T-helper 1 cell treated with Interleukin-12 subunit alpha and Interleukin-12 subunit beta and Interleukin-4 antibody, amounts not matched to agents 30 μg/mL and 1 μg/mL, for 36 hours (primary cell): Measurements from ENCODE around the gene SELENBP1.

Experiments used
- H3K27ac Mint-ChIP-seq: one replicate; pipeline ENCODE4 v1.8.0; 2021; ENCODE audit warnings: mild to moderate bottlenecking, mixed read lengths
- H3K27me3 Mint-ChIP-seq: one replicate; pipeline ENCODE4 v1.8.0; 2021; ENCODE audit warnings: low read depth, mixed read lengths
- H3K36me3 Mint-ChIP-seq: one replicate; pipeline ENCODE4 v1.8.0; 2021; ENCODE audit warnings: low read depth, mixed read lengths
- H3K4me1 Mint-ChIP-seq: one replicate; pipeline ENCODE4 v1.8.0; 2021; ENCODE audit warnings: low read depth, mixed read lengths
- H3K4me3 Mint-ChIP-seq: one replicate; pipeline ENCODE4 v1.8.0; 2021; ENCODE audit warnings: mild to moderate bottlenecking, moderate library complexity, mixed read lengths
- H3K9me3 Mint-ChIP-seq: one replicate; pipeline ENCODE4 v1.8.0; 2021; ENCODE audit warnings: mixed read lengths

The SELENBP1 gene

GRCh38 chr1:151342021-151342420 is 30.5 kb downstream of the SELENBP1 start:
- Mint-ChIP-seq H3K4me3 (no peak overlapping the region), H3K9me3 (no peaks in the 10 kb centered on the region), H3K27ac (no peak overlapping the region), H3K27me3 (no peaks in the 10 kb centered on the region), H3K36me3 (peaks cover 33% of the 10 kb centered on the region), H3K4me1 (peaks cover 25% of the 10 kb centered on the region)

DNA sequence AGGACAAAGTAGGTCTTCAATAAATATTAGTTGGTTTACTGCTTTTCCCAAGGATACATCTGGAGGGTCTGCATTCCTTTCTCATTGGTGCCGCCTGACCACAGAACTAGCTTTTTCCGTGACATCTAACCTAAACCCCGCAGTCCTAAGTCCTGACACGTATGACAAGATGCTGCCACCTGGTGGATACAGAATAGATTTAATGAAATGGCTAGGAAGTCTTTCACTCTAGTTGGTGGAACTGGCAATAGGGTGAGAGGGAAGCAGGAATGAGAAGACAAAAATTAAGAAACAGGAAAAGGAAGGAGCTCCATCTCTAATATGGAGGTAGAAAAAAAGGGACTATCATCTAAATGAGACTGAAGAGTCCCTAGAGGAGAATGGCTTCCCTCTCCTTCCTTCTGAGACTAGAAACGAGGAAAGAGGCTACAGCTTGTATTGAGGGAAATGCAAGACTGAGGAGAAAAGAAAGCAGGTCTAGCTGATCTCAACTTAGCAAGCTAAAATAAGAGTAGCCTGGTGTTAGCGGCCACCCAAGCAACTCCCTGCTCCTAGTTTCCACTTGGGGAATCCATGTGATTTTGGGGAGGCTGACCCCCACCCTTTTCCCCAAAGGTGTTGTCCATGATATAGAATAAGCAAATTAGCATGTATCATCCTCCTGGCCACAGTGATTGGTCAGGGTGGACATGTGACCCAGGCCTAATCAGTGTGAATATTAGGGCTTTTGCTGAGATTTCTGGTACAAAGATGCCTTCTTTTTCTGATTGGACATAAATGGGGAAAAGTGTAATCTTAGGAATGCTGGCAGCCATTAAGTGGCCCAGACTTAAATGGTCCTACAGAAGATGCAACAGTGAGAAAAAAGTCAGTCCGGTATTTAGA is 31.4 kb downstream of the SELENBP1 start:
- Mint-ChIP-seq H3K9me3 (no peaks in the 10 kb centered on the region), H3K36me3 (peaks cover 26% of the 10 kb centered on the region), H3K4me3 (no peak overlapping the region), H3K4me1 (peaks cover 19% of the 10 kb centered on the region), H3K27me3 (no peaks in the 10 kb centered on the region), H3K27ac (peak overlapping the region; percentile 39)

- Mint-ChIP-seq H3K4me3 (no peak overlapping the region), H3K4me1 (peaks cover 5% of the 10 kb centered on the region), H3K27ac (no peak overlapping the region), H3K36me3 (peaks cover 5% of the 10 kb centered on the region), H3K9me3 (no peaks in the 10 kb centered on the region), H3K27me3 (no peaks in the 10 kb centered on the region)
Observed at GRCh38 chr1:151336556-151336955, 35.9 kb downstream of the SELENBP1 start.

GRCh38 chr1:151334822-151335221 is 37.7 kb downstream of the SELENBP1 start:
- Mint-ChIP-seq H3K9me3 (no peaks in the 10 kb centered on the region), H3K27ac (no peak overlapping the region), H3K27me3 (no peaks in the 10 kb centered on the region), H3K4me3 (no peak overlapping the region), H3K36me3 (peaks cover 3% of the 10 kb centered on the region), H3K4me1 (no peaks in the 10 kb centered on the region)

DNA sequence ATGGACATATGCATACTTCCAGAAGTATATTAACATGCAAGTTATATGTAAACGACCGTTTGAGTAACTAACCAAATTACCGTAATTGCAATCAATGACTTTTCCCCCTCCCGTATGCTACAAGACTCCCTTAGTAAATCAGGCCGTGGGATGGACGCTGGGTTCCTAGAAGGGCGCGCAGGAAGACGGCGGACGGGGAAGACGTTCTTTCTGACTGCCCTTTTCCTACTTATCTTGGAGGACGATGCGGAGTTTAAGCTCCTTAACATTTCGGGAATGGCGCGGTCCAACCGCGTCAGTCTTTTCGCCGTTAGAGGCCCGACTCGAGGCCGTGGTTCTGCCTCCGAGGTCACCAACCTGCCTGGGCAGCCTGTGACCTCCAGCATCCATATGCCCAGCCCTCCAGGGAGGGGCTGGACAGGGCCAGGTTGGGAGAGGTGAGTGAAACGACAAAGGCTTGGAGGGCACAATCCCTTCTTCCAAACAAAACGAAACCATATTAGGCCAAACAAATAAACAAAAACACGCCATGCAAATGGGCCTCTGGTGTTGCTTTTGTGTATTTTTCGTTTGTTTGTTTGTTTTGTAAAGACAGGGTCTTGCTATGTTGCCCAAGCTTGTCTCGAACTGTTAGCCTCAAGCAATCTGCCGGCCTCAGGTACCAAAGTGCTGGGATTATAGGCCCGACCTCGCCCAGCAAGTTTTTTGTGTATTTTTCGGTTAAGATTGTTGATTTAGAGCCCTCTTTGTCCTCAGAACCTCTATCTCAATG is 44.4 kb downstream of the SELENBP1 start:
- Mint-ChIP-seq H3K4me1 (peaks cover 25% of the 10 kb centered on the region), H3K36me3 (peaks cover 26% of the 10 kb centered on the region), H3K4me3 (peak overlapping the region; percentile 98), H3K27me3 (no peaks in the 10 kb centered on the region), H3K27ac (peak overlapping the region; percentile 99), H3K9me3 (no peaks in the 10 kb centered on the region)

DNA sequence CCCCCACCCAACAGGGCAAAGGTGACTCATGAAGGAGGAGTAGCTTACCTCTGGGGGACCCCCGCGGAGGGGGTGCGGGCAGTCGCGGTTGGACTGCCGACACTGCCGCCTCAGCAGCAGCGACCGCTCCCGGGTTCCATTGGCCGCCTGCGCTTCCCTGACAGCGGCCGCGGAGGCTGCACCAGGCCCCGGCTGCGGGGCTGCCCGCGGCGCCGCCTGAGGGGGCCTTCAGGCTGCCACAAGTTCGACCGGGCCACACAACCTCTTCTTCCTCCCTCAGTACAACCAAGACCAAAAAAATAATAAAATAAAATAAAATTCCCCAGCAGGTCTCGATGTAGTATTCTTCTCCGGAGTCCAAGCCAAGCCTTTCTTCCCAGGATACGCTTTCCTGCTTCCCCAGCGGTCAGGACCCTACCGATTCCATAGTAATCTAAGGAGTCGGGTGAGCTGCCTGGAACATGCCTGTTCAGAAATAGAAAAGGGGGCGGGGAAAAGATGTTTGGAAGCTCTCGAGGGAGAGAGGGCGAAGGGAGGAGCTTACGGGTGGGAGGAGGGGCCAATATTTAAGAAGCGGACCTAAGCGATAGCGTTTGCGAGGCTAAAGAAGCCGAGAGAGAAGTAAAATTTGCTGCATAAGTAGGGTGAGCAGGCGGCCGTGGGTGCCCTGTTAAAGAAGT is 45.1 kb downstream of the SELENBP1 start, which contains the start of gene PI4KB:
Gene PI4KB, minus strand, starts transcription at position 194 of the 680 bp plus-strand sequence. CDS start 10,935 bp downstream, outside the sequence.
- peak within 1 kb of the TSS; percentile 98 for H3K4me3 Mint-ChIP-seq
- peak within 1 kb of the TSS; percentile 99 for H3K27ac Mint-ChIP-seq
- H3K27me3 Mint-ChIP-seq = no peaks in the 10 kb centered on the region
- H3K36me3 Mint-ChIP-seq = peaks cover 29% of the 10 kb centered on the region
- no peaks in the 10 kb centered on the region for H3K9me3 Mint-ChIP-seq
- H3K4me1 Mint-ChIP-seq = peaks cover 28% of the 10 kb centered on the region

DNA sequence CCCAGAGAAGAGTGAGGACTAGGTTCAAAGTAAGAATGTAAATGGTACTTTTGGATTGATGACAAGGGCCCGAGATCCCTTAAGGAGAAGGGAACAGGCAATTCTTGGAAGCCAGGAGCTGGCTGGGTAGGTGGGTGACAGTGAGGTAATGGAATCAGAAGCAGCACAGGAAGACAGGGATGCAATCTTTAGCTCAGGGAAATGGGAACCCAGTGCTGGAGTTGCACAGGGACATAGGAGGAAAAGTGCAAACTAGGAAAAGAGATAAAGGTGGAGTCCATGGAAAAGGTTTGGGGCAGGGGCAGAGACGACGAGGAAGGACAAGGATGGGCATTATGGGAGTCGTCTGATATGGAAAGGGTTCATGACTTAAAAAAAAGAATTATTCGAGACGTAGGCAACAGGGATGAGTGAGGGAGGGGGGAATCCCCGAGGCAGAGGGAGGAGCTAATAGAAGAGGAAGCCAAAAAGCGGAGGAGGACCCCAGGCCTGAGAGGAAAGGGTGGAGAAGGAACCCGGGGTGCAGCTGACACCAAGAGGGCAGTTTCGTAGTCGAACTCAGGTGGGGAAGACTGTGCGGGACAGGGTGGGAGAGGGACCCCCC is 45.8 kb downstream of the SELENBP1 start:
- Mint-ChIP-seq H3K9me3 (no peaks in the 10 kb centered on the region), H3K4me1 (peaks cover 28% of the 10 kb centered on the region), H3K27me3 (no peaks in the 10 kb centered on the region), H3K4me3 (peak overlapping the region; percentile 98), H3K36me3 (peaks cover 34% of the 10 kb centered on the region), H3K27ac (peak overlapping the region; percentile 95)

DNA sequence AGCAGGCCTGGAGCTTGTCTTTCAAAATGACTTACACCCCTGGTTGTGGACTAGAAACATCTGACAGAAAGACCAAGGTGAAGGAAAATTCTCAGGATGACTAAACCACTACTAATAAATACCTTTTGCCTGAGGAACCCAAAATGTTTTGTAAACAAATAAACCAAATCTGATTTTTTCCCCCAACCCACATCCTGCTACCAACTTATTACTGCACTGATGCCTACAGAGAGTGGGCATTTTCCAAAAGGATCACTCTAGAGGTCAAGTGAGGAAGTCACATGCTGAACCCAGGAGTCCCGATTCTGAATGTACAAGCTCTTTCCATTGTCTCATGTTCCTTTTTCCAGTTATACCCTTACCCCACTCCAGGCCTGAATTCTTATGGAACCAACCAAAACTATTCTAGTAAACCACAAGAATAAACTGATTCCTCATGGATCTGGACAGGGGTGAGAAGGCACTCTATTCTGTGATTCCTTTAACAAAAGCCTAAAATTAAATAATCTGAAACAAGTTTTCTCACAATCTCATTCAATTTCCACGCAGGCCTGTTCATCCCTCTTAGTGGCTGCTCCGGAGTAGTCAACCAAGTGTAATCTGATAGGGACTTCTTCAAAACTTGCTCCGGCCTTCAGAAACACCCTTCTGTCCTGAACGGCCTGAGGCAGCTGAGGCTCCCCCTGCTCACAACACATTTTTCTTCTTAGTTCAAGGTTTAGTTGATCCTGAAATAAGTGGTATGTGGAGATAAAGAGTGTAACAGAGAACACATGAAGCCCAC is 46.7 kb downstream of the SELENBP1 start:
- Mint-ChIP-seq H3K27ac (peak overlapping the region; percentile 95), H3K27me3 (no peaks in the 10 kb centered on the region), H3K4me1 (peaks cover 29% of the 10 kb centered on the region), H3K9me3 (no peaks in the 10 kb centered on the region), H3K4me3 (peak overlapping the region; percentile 98), H3K36me3 (peaks cover 34% of the 10 kb centered on the region)

GRCh38 chr1:151325231-151325630 is 47.3 kb downstream of the SELENBP1 start:
- Mint-ChIP-seq H3K4me3 (peak overlapping the region; percentile 98), H3K9me3 (no peaks in the 10 kb centered on the region), H3K27ac (no peak overlapping the region), H3K4me1 (peaks cover 33% of the 10 kb centered on the region), H3K27me3 (no peaks in the 10 kb centered on the region), H3K36me3 (peaks cover 37% of the 10 kb centered on the region)

DNA sequence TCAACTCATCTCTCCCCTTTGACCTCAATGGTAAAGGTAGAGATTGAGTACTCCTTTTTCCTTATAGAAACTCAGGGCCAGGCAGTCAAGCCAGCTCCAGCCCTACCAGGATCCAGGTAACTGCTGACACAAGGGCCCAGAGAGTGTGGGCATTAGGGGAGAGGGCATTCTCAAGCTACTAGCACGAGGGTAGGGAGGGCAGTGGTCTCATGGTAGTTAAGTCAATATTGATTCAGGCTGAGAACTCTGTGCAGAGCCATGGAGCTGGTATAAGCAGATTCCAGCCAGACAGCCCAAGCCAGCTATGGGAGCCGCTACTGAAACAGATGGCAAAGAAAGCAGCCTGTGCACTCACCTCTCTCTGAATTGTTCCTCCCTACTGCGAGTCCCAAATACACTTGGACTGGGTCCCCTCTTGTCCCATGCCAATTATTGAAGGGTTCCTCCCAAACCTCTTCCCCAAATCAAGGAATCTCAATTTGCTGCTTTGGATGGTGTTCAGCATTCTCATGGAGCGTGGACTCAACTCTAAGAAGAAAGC is 48.0 kb downstream of the SELENBP1 start:
- Mint-ChIP-seq H3K4me1 (peaks cover 33% of the 10 kb centered on the region), H3K9me3 (no peaks in the 10 kb centered on the region), H3K36me3 (peaks cover 37% of the 10 kb centered on the region), H3K4me3 (no peak overlapping the region), H3K27ac (no peak overlapping the region), H3K27me3 (no peaks in the 10 kb centered on the region)

GRCh38 chr1:151318975-151319374 is 53.5 kb downstream of the SELENBP1 start:
- Mint-ChIP-seq H3K36me3 (peaks cover 38% of the 10 kb centered on the region), H3K27ac (no peak overlapping the region), H3K27me3 (no peaks in the 10 kb centered on the region)

GRCh38 chr1:151315565-151316235 is 56.8 kb downstream of the SELENBP1 start:
- Mint-ChIP-seq H3K4me1 (peaks cover 31% of the 10 kb centered on the region), H3K27me3 (no peaks in the 10 kb centered on the region), H3K4me3 (no peak overlapping the region), H3K27ac (no peak overlapping the region), H3K9me3 (no peaks in the 10 kb centered on the region), H3K36me3 (peaks cover 47% of the 10 kb centered on the region)

More at GRCh38 chr1:151318975-151319374, 53.5 kb downstream of the SELENBP1 start:
- Mint-ChIP-seq H3K4me1 (peaks cover 12% of the 10 kb centered on the region), H3K4me3 (no peak overlapping the region), H3K9me3 (no peaks in the 10 kb centered on the region)
